ENCODE data around the gene STIP1. TPM values are rescaled to one million over a fixed set of nuclear protein-coding genes. Genes with fewer than 3 reads are reported as not detected.

STIP1 gene
- polyA plus RNA-seq, 1 donor from 2014 or later = 161 TPM

GRCh38 chr11:64244107-64244506 is 58.1 kb downstream of the STIP1 start:
- Histone ChIP-seq H3K9me3 (ENCODE audit: low read length) (no peaks in the 10 kb centered on the region), H3K79me2 (replicated peaks; ENCODE audit: insufficient read depth, low read length) (peaks cover 13% of the 10 kb centered on the region), H2AFZ (ENCODE audit: low read depth, low read length) (no peak overlapping the region), H3K9me2 (ENCODE audit: insufficient read depth, low read length) (no peaks in the 10 kb centered on the region), H4K20me1 (ENCODE audit: insufficient read depth) (no peaks in the 10 kb centered on the region), H3K4me3 (ENCODE audit: low read length) (no peak overlapping the region), H3K36me3 (ENCODE audit: insufficient read depth, low read length) (no peaks in the 10 kb centered on the region), H3K27me3 (ENCODE audit: insufficient read depth, low read depth, low read length) (no peaks in the 10 kb centered on the region), H3K4me2 (ENCODE audit: low read length) (no peak overlapping the region), H3K27ac (ENCODE audit: low read length) (no peak overlapping the region), H3F3A (ENCODE audit: insufficient read depth, low read length, poor library complexity, severe bottlenecking) (no peaks in the 10 kb centered on the region), H3K9ac (ENCODE audit: low read length) (no peak overlapping the region)
- TF ChIP-seq RAD21 (conservative IDR thresholded peaks at IDR 0.05) (no peak), CTCF (IDR thresholded peaks at IDR 0.05; ENCODE audit: poor library complexity, severe bottlenecking) (no peak), POLR2AphosphoS5 (IDR thresholded peaks at IDR 0.05) (no peak), MXI1 (conservative IDR thresholded peaks at IDR 0.05; ENCODE audit: poor library complexity, severe bottlenecking) (no peak), EZH2 (IDR thresholded peaks at IDR 0.05; ENCODE audit: borderline replicate concordance, insufficient read depth, low read length, poor library complexity, severe bottlenecking) (no peak)

GRCh38 chr11:64244966-64245365 is 59.0 kb downstream of the STIP1 start:
- peaks cover 13% of the 10 kb centered on the region for H3K79me2 ChIP-seq (replicated peaks; ENCODE audit: insufficient read depth, low read length)
- no peak overlapping the region for H2AFZ ChIP-seq (ENCODE audit: low read depth, low read length)
- H4K20me1 ChIP-seq (ENCODE audit: insufficient read depth) = no peaks in the 10 kb centered on the region
- no peaks in the 10 kb centered on the region for H3K36me3 ChIP-seq (ENCODE audit: insufficient read depth, low read length)
- no peak for TF ChIP-seq CTCF (IDR thresholded peaks at IDR 0.05; ENCODE audit: poor library complexity, severe bottlenecking)
- no peak for TF ChIP-seq MXI1 (conservative IDR thresholded peaks at IDR 0.05; ENCODE audit: poor library complexity, severe bottlenecking)
- H3F3A ChIP-seq (ENCODE audit: insufficient read depth, low read length, poor library complexity, severe bottlenecking) = no peaks in the 10 kb centered on the region
- H3K4me3 ChIP-seq (ENCODE audit: low read length) = peak overlapping the region; percentile 99
- H3K27ac ChIP-seq (ENCODE audit: low read length) = peak overlapping the region; percentile 57
- no peaks in the 10 kb centered on the region for H3K9me3 ChIP-seq (ENCODE audit: low read length)
- no peaks in the 10 kb centered on the region for H3K9me2 ChIP-seq (ENCODE audit: insufficient read depth, low read length)
- peak overlapping the region; percentile 89 for H3K4me2 ChIP-seq (ENCODE audit: low read length)
- H3K9ac ChIP-seq (ENCODE audit: low read length) = peak overlapping the region; percentile 85
- no peaks in the 10 kb centered on the region for H3K27me3 ChIP-seq (ENCODE audit: insufficient read depth, low read depth, low read length)

GRCh38 chr11:64245401-64245796 is 59.4 kb downstream of the STIP1 start:
- Histone ChIP-seq H3K27ac (ENCODE audit: low read length) (peak overlapping the region; percentile 57), H2AFZ (ENCODE audit: low read depth, low read length) (no peak overlapping the region), H3K79me2 (replicated peaks; ENCODE audit: insufficient read depth, low read length) (peaks cover 13% of the 10 kb centered on the region), H3K27me3 (ENCODE audit: insufficient read depth, low read depth, low read length) (no peaks in the 10 kb centered on the region), H3K36me3 (ENCODE audit: insufficient read depth, low read length) (no peaks in the 10 kb centered on the region), H3K9me2 (ENCODE audit: insufficient read depth, low read length) (no peaks in the 10 kb centered on the region), H3F3A (ENCODE audit: insufficient read depth, low read length, poor library complexity, severe bottlenecking) (no peaks in the 10 kb centered on the region), H3K9me3 (ENCODE audit: low read length) (no peaks in the 10 kb centered on the region), H4K20me1 (ENCODE audit: insufficient read depth) (no peaks in the 10 kb centered on the region), H3K9ac (ENCODE audit: low read length) (peak overlapping the region; percentile 85), H3K4me2 (ENCODE audit: low read length) (peak overlapping the region; percentile 89), H3K4me3 (ENCODE audit: low read length) (peak overlapping the region; percentile 99)
- TF ChIP-seq SMC3 (conservative IDR thresholded peaks at IDR 0.05; ENCODE audit: poor library complexity) = no peak
- TF ChIP-seq RAD21 (conservative IDR thresholded peaks at IDR 0.05) = no peak
- no peak for TF ChIP-seq EZH2 (IDR thresholded peaks at IDR 0.05; ENCODE audit: borderline replicate concordance, insufficient read depth, low read length, poor library complexity, severe bottlenecking)
- TF ChIP-seq POLR2AphosphoS5 (IDR thresholded peaks at IDR 0.05) = no peak
- no peak for TF ChIP-seq REST (IDR thresholded peaks at IDR 0.05; ENCODE audit: borderline replicate concordance)
- TF ChIP-seq EP300 (conservative IDR thresholded peaks at IDR 0.05; ENCODE audit: poor library complexity, severe bottlenecking) = no peak
- no peak for TF ChIP-seq CTCF (IDR thresholded peaks at IDR 0.05; ENCODE audit: poor library complexity, severe bottlenecking)
- TF ChIP-seq TAF1 (IDR thresholded peaks at IDR 0.05; ENCODE audit: low read depth) = no peak
- no peak for TF ChIP-seq MXI1 (conservative IDR thresholded peaks at IDR 0.05; ENCODE audit: poor library complexity, severe bottlenecking)
